IPS-20b (cell line): ENCODE measurements around the gene TMC4.
"Not testable (repeated sequence)": the region's sequence is repeated elsewhere in the genome, so short reads cannot be mapped to it uniquely, and the experiment has no call there.

Experiments used
- H3K27ac ChIP-seq: one replicate; pipeline ENCODE4 v1.5.1; 2013; ENCODE audit warnings: low read length
- H3K27me3 ChIP-seq: 2 replicates; pipeline ENCODE4 v1.6.1; 2013; ENCODE audit warnings: mild to moderate bottlenecking, low read length, inconsistent platforms; ENCODE audit not compliant: insufficient read depth
- H3K36me3 ChIP-seq: 2 replicates; pipeline ENCODE4 v1.6.1; 2013; ENCODE audit warnings: low read depth, mild to moderate bottlenecking, inconsistent platforms, low read length, moderate library complexity; ENCODE audit not compliant: insufficient read depth
- H3K4me1 ChIP-seq: 2 replicates; pipeline ENCODE4 v1.6.1; 2013; ENCODE audit warnings: mild to moderate bottlenecking, control low read depth, inconsistent platforms, low read length, moderate library complexity; ENCODE audit not compliant: insufficient read depth
- H3K4me3 ChIP-seq: 2 replicates; pipeline ENCODE4 v1.5.1; 2013; ENCODE audit warnings: mild to moderate bottlenecking, low read length, inconsistent platforms
- H3K9ac ChIP-seq: 2 replicates; pipeline ENCODE4 v1.6.1; 2013; ENCODE audit warnings: low read depth, mild to moderate bottlenecking, inconsistent platforms, low read length, moderate library complexity
- H3K9me3 ChIP-seq: 2 replicates; pipeline ENCODE4 v1.6.1; 2013; ENCODE audit warnings: mild to moderate bottlenecking, low read depth, low read length, inconsistent platforms; ENCODE audit not compliant: insufficient read depth

Gene TMC4

GRCh38 chr19:54171736-54172431 lies 1.1 kb downstream of the TMC4 start:
- H3K36me3 ChIP-seq, H3K9ac ChIP-seq, H3K9me3 ChIP-seq, H3K27ac ChIP-seq, H3K4me3 ChIP-seq, H3K27me3 ChIP-seq, H3K4me1 ChIP-seq: not testable (repeated sequence)

GRCh38 chr19:54169149-54169740 lies 3.7 kb downstream of the TMC4 start:
- Histone ChIP-seq H3K9ac (no peak overlapping the region), H3K27me3 (no peaks in the 10 kb centered on the region), H3K4me1 (peaks cover 3% of the 10 kb centered on the region; the same call in 1 of the 2 replicates), H3K9me3 (no peaks in the 10 kb centered on the region), H3K4me3 (no peak overlapping the region), H3K36me3 (no peaks in the 10 kb centered on the region), H3K27ac (no peak overlapping the region)

- no peaks in the 10 kb centered on the region for H3K9me3 ChIP-seq
Measured at GRCh38 chr19:54168174-54168917, 4.6 kb downstream of the TMC4 start.

GRCh38 chr19:54165222-54165621 lies 7.7 kb downstream of the TMC4 start:
- no peaks in the 10 kb centered on the region for H3K36me3 ChIP-seq
- H3K27ac ChIP-seq, result no peak overlapping the region
- no peaks in the 10 kb centered on the region for H3K9me3 ChIP-seq
- H3K9ac ChIP-seq, result no peak overlapping the region
- H3K4me3 ChIP-seq, result no peak overlapping the region
- peaks cover 6% of the 10 kb centered on the region; the same call in 1 of the 2 replicates for H3K27me3 ChIP-seq
- H3K4me1 ChIP-seq, result no peaks in the 10 kb centered on the region; the same call in 1 of the 2 replicates

More at GRCh38 chr19:54168174-54168917, 4.6 kb downstream of the TMC4 start:
- H3K27ac ChIP-seq, result no peak overlapping the region
- peaks cover 4% of the 10 kb centered on the region; the same call in 1 of the 2 replicates for H3K27me3 ChIP-seq
- H3K9ac ChIP-seq, result no peak overlapping the region
- H3K4me1 ChIP-seq, result peaks cover under 1% of the 10 kb centered on the region; the same call in 1 of the 2 replicates
- H3K4me3 ChIP-seq, result no peak overlapping the region
- no peaks in the 10 kb centered on the region for H3K36me3 ChIP-seq

GRCh38 chr19:54164369-54165068 lies 8.4 kb downstream of the TMC4 start:
- Histone ChIP-seq H3K4me3 (peak overlapping the region; percentile 59; the same call in 1 of the 2 replicates), H3K4me1 (no peaks in the 10 kb centered on the region; the same call in 1 of the 2 replicates), H3K9ac (no peak overlapping the region), H3K27ac (no peak overlapping the region), H3K36me3 (no peaks in the 10 kb centered on the region), H3K27me3 (peaks cover 6% of the 10 kb centered on the region; the same call in 1 of the 2 replicates), H3K9me3 (no peaks in the 10 kb centered on the region)

GRCh38 chr19:54162884-54163283 lies 10.1 kb downstream of the TMC4 start:
- Histone ChIP-seq H3K27ac (no peak overlapping the region), H3K27me3 (peaks cover 6% of the 10 kb centered on the region; the same call in 1 of the 2 replicates), H3K4me3 (peak overlapping the region; percentile 61; the same call in 1 of the 2 replicates), H3K4me1 (no peaks in the 10 kb centered on the region), H3K9ac (no peak overlapping the region), H3K9me3 (no peaks in the 10 kb centered on the region), H3K36me3 (peaks cover 3% of the 10 kb centered on the region; the same call in 1 of the 2 replicates)

GRCh38 chr19:54162241-54162805 lies 10.6 kb downstream of the TMC4 start:
- Histone ChIP-seq H3K4me1 (no peaks in the 10 kb centered on the region), H3K4me3 (peak overlapping the region; percentile 61; the same call in 1 of the 2 replicates)

GRCh38 chr19:54160854-54161253 lies 12.1 kb downstream of the TMC4 start:
- H3K9me3 ChIP-seq, result no peaks in the 10 kb centered on the region

More at GRCh38 chr19:54162241-54162805, 10.6 kb downstream of the TMC4 start:
- H3K9ac ChIP-seq, result no peak overlapping the region
- H3K27me3 ChIP-seq, result peaks cover 6% of the 10 kb centered on the region; the same call in 1 of the 2 replicates
- H3K9me3 ChIP-seq, result no peaks in the 10 kb centered on the region
- peaks cover 9% of the 10 kb centered on the region; the same call in 1 of the 2 replicates for H3K36me3 ChIP-seq
- H3K27ac ChIP-seq, result no peak overlapping the region

GRCh38 chr19:54160182-54160811 lies 12.7 kb downstream of the TMC4 start:
- Histone ChIP-seq H3K4me3 (peak overlapping the region; percentile 81), H3K4me1 (no peaks in the 10 kb centered on the region), H3K9me3 (no peaks in the 10 kb centered on the region), H3K27me3 (peaks cover 6% of the 10 kb centered on the region; the same call in 1 of the 2 replicates), H3K9ac (peak overlapping the region; percentile 79; the same call in 1 of the 2 replicates), H3K27ac (peak overlapping the region; percentile 1), H3K36me3 (peaks cover 29% of the 10 kb centered on the region)

More at GRCh38 chr19:54160854-54161253, 12.1 kb downstream of the TMC4 start:
- Histone ChIP-seq H3K4me1 (no peaks in the 10 kb centered on the region), H3K27ac (no peak overlapping the region), H3K4me3 (peak overlapping the region; percentile 81), H3K27me3 (peaks cover 6% of the 10 kb centered on the region; the same call in 1 of the 2 replicates), H3K36me3 (peaks cover 24% of the 10 kb centered on the region), H3K9ac (peak overlapping the region; percentile 79; the same call in 1 of the 2 replicates)

GRCh38 chr19:54159352-54160181 lies 13.4 kb downstream of the TMC4 start, which contains the start of gene LENG1:
TSS of gene LENG1 (minus strand) at chr19:54159721. CDS start at chr19:54159695, 26 bp downstream.
- H3K27ac ChIP-seq, result peak within 1 kb of the TSS; percentile 80
- no peaks in the 10 kb centered on the region for H3K9me3 ChIP-seq
- H3K27me3 ChIP-seq, result peaks cover 6% of the 10 kb centered on the region; the same call in 1 of the 2 replicates
- no peaks in the 10 kb centered on the region for H3K4me1 ChIP-seq
- peaks cover 36% of the 10 kb centered on the region for H3K36me3 ChIP-seq
- H3K4me3 ChIP-seq, result peak within 1 kb of the TSS; percentile 84
- H3K9ac ChIP-seq, result peak within 1 kb of the TSS; percentile 79; the same call in 1 of the 2 replicates
